H1 (cell line): Measurements from ENCODE around the gene SEC24C. TPM values are rescaled to one million over a fixed set of nuclear protein-coding genes. Genes with fewer than 3 reads are reported as not detected.

ENCODE experiments used
- CTCF ChIA-PET: fragments of 300-600 bp; sonication (Branson Sonifier 250); formaldehyde crosslinking; loops from one replicate; lab custom pipeline; 2021; ENCODE audit not compliant: partially characterized antibody; lab: Charles Lee
- POLR2A ChIA-PET: fragments of 300-600 bp; sonication (Branson Sonifier 250); formaldehyde crosslinking; loops from one replicate; lab custom pipeline; 2021; ENCODE audit warnings: inconsistent platforms; ENCODE audit not compliant: partially characterized antibody; lab: Charles Lee
- DNase-seq, 2 experiments: peaks; one replicate each; pipeline versions ENCODE4 v3.0.0 to v3.0.0-alpha.2; 2010 to 2022; ENCODE audit warnings: low spot score in 2 of 2, low read depth in 1 of 2, mixed read lengths in 1 of 2
- FAIRE-seq: peaks from 2 replicates; lab custom pipeline; 2011; peaks lifted over from hg19 to GRCh38; lab: Jason Lieb, UNC
- H2AFZ ChIP-seq: 2 replicates; pipeline ENCODE4 v1.8.1; 2012; ENCODE audit warnings: low read length, inconsistent platforms
- H2AK5ac ChIP-seq: 2 replicates; pipeline ENCODE4 v1.6.1; 2013; ENCODE audit warnings: low read depth, low read length
- H2BK120ac ChIP-seq: replicated peaks from 2 replicates; pipeline ENCODE3; 2013; ENCODE audit warnings: low read depth, low read length, inconsistent platforms
- H2BK12ac ChIP-seq: 2 replicates; pipeline ENCODE4 v1.6.1; 2013; ENCODE audit warnings: low read depth, low read length
- H2BK15ac ChIP-seq: 2 replicates; pipeline ENCODE4 v1.6.1; 2013; ENCODE audit warnings: low read length
- H2BK20ac ChIP-seq: 2 replicates; pipeline ENCODE4 v1.6.1; 2013; ENCODE audit warnings: low read length
- H2BK5ac ChIP-seq: 2 replicates; pipeline ENCODE4 v1.6.1; 2013; ENCODE audit warnings: low read depth, low read length
- H3K14ac ChIP-seq: 2 replicates; pipeline ENCODE4 v1.6.1; 2013; ENCODE audit warnings: inconsistent platforms; ENCODE audit not compliant: insufficient read length
- H3K18ac ChIP-seq: 2 replicates; pipeline ENCODE4 v1.6.1; 2013; ENCODE audit warnings: low read length; ENCODE audit errors: extremely low read depth
- H3K23ac ChIP-seq: 2 replicates; pipeline ENCODE4 v1.6.1; 2013; ENCODE audit warnings: inconsistent platforms; ENCODE audit not compliant: insufficient read length
- H3K23me2 ChIP-seq: 2 replicates; pipeline ENCODE4 v1.6.1; 2013; ENCODE audit warnings: low read depth, low read length
- H3K27ac ChIP-seq: 2 replicates; pipeline ENCODE4 v1.6.1; 2011; ENCODE audit warnings: low read depth, low read length, inconsistent platforms
- H3K27me3 ChIP-seq, 4 experiments: replicated peaks in 1 of 4; 1 replicate in 1 of 4; 2 replicates in 3 of 4; pipeline versions ENCODE4 v1.6.1 to v1.8.1; 2011 to 2013; ENCODE audit warnings: low read length in 3 of 4, mild to moderate bottlenecking in 3 of 4, inconsistent platforms in 2 of 4, mixed read lengths in 2 of 4, moderate library complexity in 1 of 4; ENCODE audit not compliant: control insufficient read depth in 3 of 4, insufficient read depth in 3 of 4; ENCODE audit errors: extremely low read depth in 1 of 4
- H3K36me3 ChIP-seq, 4 experiments: 2 replicates each; pipeline versions ENCODE4 v1.6.1 to v1.8.1; 2011 to 2013; ENCODE audit warnings: mild to moderate bottlenecking in 4 of 4, low read length in 3 of 4, moderate library complexity in 2 of 4, control low read depth in 1 of 4, inconsistent platforms in 1 of 4; ENCODE audit not compliant: insufficient read depth in 4 of 4, control insufficient read depth in 2 of 4
- H3K4ac ChIP-seq: replicated peaks from 2 replicates; pipeline ENCODE3; 2013; ENCODE audit warnings: low read length, low read depth, mixed read lengths, inconsistent platforms; ENCODE audit not compliant: insufficient read length
- H3K4me1 ChIP-seq, 4 experiments: replicated peaks in 1 of 4; 1 replicate in 1 of 4; 2 replicates in 3 of 4; pipeline versions ENCODE4 v1.6.1 to v1.8.1; 2011 to 2013; ENCODE audit warnings: low read length in 3 of 4, inconsistent platforms in 2 of 4, mixed read lengths in 1 of 4; ENCODE audit not compliant: insufficient read depth in 4 of 4, control insufficient read depth in 3 of 4
- H3K4me2 ChIP-seq, 2 experiments: 2 replicates each; pipeline versions ENCODE4 v1.6.1 to v1.8.1; 2011 to 2013; ENCODE audit warnings: low read depth in 2 of 2, low read length in 2 of 2, control low read depth in 1 of 2, inconsistent platforms in 1 of 2, mild to moderate bottlenecking in 1 of 2; ENCODE audit not compliant: insufficient read depth in 1 of 2
- H3K4me3 ChIP-seq, 4 experiments: fragments of 200-600, 300-600 bp in 1 of 4; sonication (generic), shearing (Covaris generic), sonication (Bioruptor Twin) in 1 of 4; 2 replicates each; pipeline versions ENCODE4 v1.5.1 to v1.8.1; 2011 to 2016; ENCODE audit warnings: low read length in 4 of 4, low read depth in 3 of 4, control low read depth in 2 of 4, inconsistent platforms in 2 of 4, mild to moderate bottlenecking in 2 of 4, mixed read lengths in 1 of 4, moderate library complexity in 1 of 4; ENCODE audit not compliant: insufficient read depth in 2 of 4; ENCODE audit errors: extremely low read depth in 1 of 4
- H3K56ac ChIP-seq: replicated peaks from 2 replicates; pipeline ENCODE3; 2013; ENCODE audit warnings: low read depth, mild to moderate bottlenecking, mixed read lengths, low read length, inconsistent platforms; ENCODE audit not compliant: insufficient read length
- H3K79me1 ChIP-seq: 2 replicates; pipeline ENCODE4 v1.6.1; 2013; ENCODE audit warnings: low read depth, low read length, control low read depth
- H3K79me2 ChIP-seq, 2 experiments: 2 replicates each; pipeline versions ENCODE4 v1.6.1 to v1.8.1; 2012 to 2013; ENCODE audit warnings: low read length in 2 of 2, mild to moderate bottlenecking in 2 of 2, inconsistent platforms in 1 of 2; ENCODE audit not compliant: insufficient read depth in 2 of 2, control insufficient read depth in 1 of 2
- H3K9ac ChIP-seq, 4 experiments: replicated peaks in 1 of 4; 1 replicate in 1 of 4; 2 replicates in 3 of 4; pipeline versions ENCODE4 v1.6.1 to v1.8.1; 2011 to 2013; ENCODE audit warnings: low read depth in 3 of 4, low read length in 3 of 4, control low read depth in 2 of 4, mild to moderate bottlenecking in 2 of 4, moderate library complexity in 2 of 4, inconsistent platforms in 1 of 4; ENCODE audit errors: extremely low read depth in 1 of 4
- H3K9me3 ChIP-seq, 2 experiments: 2 replicates each; pipeline versions ENCODE4 v1.6.1 to v1.8.1; 2012 to 2013; ENCODE audit warnings: mild to moderate bottlenecking in 2 of 2, moderate library complexity in 2 of 2, control low read depth in 1 of 2, inconsistent platforms in 1 of 2, low read depth in 1 of 2, low read length in 1 of 2, mixed read lengths in 1 of 2; ENCODE audit not compliant: insufficient read depth in 2 of 2
- H4K20me1 ChIP-seq, 2 experiments: replicated peaks in 1 of 2; 2 replicates each; pipeline versions ENCODE3 to v1.8.1; 2011 to 2013; ENCODE audit warnings: inconsistent platforms in 2 of 2, low read length in 2 of 2, mild to moderate bottlenecking in 1 of 2; ENCODE audit not compliant: insufficient read depth in 2 of 2, control insufficient read depth in 1 of 2
- H4K5ac ChIP-seq: 2 replicates; pipeline ENCODE4 v1.6.1; 2013; ENCODE audit warnings: low read length, low read depth, mixed read lengths, inconsistent platforms; ENCODE audit not compliant: insufficient read length
- H4K8ac ChIP-seq: 2 replicates; pipeline ENCODE4 v1.8.0; 2013; ENCODE audit warnings: mild to moderate bottlenecking, moderate library complexity, low read length, inconsistent platforms; ENCODE audit not compliant: insufficient read depth; ENCODE audit errors: extremely low read depth
- H4K91ac ChIP-seq: replicated peaks from 2 replicates; pipeline ENCODE3; 2013; ENCODE audit warnings: low read length, mixed read lengths, inconsistent platforms; ENCODE audit not compliant: insufficient read length
- JUND ChIP-seq: IDR thresholded peaks from 2 replicates; pipeline ENCODE4 v1.6.1; 2011; ENCODE audit warnings: mild to moderate bottlenecking, improper control_type of control experiment, low read length
- KDM4A ChIP-seq: IDR thresholded peaks from one replicate; pipeline ENCODE4 v1.7.1; 2012; ENCODE audit warnings: low read depth, mild to moderate bottlenecking, moderate library complexity, low read length, inconsistent platforms; ENCODE audit not compliant: severe bottlenecking
- POLR2A ChIP-seq, 2 experiments: IDR thresholded peaks; 1 replicate in 1 of 2; 2 replicates in 1 of 2; pipeline ENCODE4 v1.6.1; 2011; ENCODE audit warnings: low read depth in 2 of 2, low read length in 2 of 2, mild to moderate bottlenecking in 2 of 2; ENCODE audit errors: control extremely low read depth in 1 of 2
- RNF2 ChIP-seq: fragments of 200-900, 300-1000 bp; sonication (generic); IDR thresholded peaks from 2 replicates; pipeline ENCODE4 v1.7.1; 2016; ENCODE audit warnings: borderline replicate concordance, low read depth, mild to moderate bottlenecking, antibody characterized with exemption, low read length; ENCODE audit not compliant: poor library complexity, severe bottlenecking; ENCODE audit errors: missing control alignments
- SP2 ChIP-seq: IDR thresholded peaks from 2 replicates; pipeline ENCODE4 v1.6.1; 2012; ENCODE audit warnings: mild to moderate bottlenecking, low read length, inconsistent platforms
- TCF12 ChIP-seq: IDR thresholded peaks from 2 replicates; pipeline ENCODE4 v1.6.1; 2011; ENCODE audit warnings: low read depth, mild to moderate bottlenecking, low read length
- WGBS, 2 experiments: shearing (Covaris generic) in 1 of 2; methylation state at CpG; one replicate each; pipeline versions ENCODE4 v1.1.6 to v1.1.7; 2013 to 2015; ENCODE audit warnings: low lambda C conversion rate in 2 of 2, mixed read lengths in 2 of 2, inconsistent platforms in 1 of 2, low coverage in 1 of 2, missing lambda C conversion rate in 1 of 2; ENCODE audit not compliant: insufficient replicate concordance in 2 of 2, insufficient coverage in 1 of 2, insufficient read length in 1 of 2; ENCODE audit errors: extremely low coverage in 1 of 2, missing lambda C conversion rate in 1 of 2; 5-methylcytosine and 5-hydroxymethylcytosine counted together
- polyA plus RNA-seq, 7 experiments: library from polyadenylated mRNA; depleted of rRNA in 3 of 7; stranded (reverse) in 5 of 7; unstranded in 2 of 7; fragments of >200 nt in 5 of 7; fragments of 200-250 nt in 2 of 7; gene quantifications; 1 replicate in 5 of 7; 2 replicates in 1 of 7; 4 replicates in 1 of 7; pipeline versions ENCODE4 v1.2.1 to v1.2.3, GENCODE V29; 2011 to 2013; ENCODE audit warnings: missing spikeins in 2 of 7, mixed read lengths in 2 of 7
- total RNA-seq: library from RNA; stranded (reverse); fragmentation: NEBNext Ultra II Directional; extraction: Animal tissue kit (Norgen Biotek cat#: 25700); gene quantifications from 2 replicates; pipeline ENCODE4 v1.2.1, GENCODE V29; 2021
- TF ChIP-seq, protein P1 (sequence below): IDR thresholded peaks from 2 replicates; pipeline ENCODE4 v1.6.1; 2012; ENCODE audit warnings: inconsistent platforms

The SEC24C gene
- total and polyA plus RNA-seq, 2 of the 8 experiments (the other 6 are each of a cell fraction or from before 2014, with no cell fraction given) = 63.2 to 67.4 TPM

DNA sequence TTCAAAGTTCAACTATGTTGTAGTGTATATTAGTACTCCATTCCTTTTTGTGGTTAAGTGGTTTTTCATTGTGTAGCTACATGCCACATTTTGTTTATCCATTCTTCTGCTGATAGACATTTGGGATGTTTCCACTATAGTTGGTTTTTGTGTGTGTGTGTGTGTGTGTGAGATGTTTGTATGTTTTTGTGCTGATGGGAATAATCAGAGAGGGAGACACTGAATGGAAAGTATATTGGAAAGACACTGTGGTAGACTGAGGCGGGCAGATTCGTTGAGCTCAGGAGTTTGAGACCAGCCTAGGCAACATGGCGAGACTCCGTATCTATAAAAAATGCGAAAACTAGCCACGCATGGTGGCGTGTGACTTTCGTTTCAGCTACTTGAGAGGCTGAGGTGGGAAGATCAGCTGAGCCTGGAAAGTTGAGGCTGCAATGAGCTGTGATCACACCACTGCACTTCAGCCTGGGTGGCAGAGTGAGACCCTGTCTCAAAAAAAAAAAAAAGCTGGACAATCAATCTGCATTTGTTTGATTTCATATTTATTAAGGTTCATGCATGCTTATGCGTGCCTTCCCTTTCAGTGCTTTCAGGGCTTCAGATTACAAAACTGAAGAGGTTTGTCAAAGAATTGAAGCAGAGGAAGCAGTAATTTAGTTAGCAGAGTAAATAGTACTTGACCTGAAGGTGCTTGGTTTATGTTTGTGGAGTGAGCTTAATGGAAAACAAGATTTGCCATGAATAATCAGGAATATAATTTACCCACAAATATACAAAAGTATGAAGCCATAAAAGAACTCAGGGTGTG lies 14.7 kb downstream of the SEC24C start:
- TF ChIP-seq POLR2A (IDR thresholded peaks at IDR 0.05; ENCODE audit: control extremely low read depth in 1 of 2, low read depth in 2 of 2, low read length in 2 of 2) (no peak), KDM4A (no peak), TCF12 (no peak), SP2 (no peak), RNF2 (no peak), JUND (no peak)
- TF ChIP-seq, protein P1, sequence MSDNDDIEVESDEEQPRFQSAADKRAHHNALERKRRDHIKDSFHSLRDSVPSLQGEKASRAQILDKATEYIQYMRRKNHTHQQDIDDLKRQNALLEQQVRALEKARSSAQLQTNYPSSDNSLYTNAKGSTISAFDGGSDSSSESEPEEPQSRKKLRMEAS = no peak
- DNase-seq = no peak
- H3K36me3 ChIP-seq = peaks cover 5 to 35% (median 24%) of the 10 kb centered on the region in 4 experiments; a peak in 7 of 8 replicates
- no peak overlapping the region for H2AFZ ChIP-seq
- H3K56ac ChIP-seq = no peak overlapping the region
- 95% methylated on average over 9 of the region's 9 CpGs; no CpG with 5 or more reads in 1 of the 2 experiments for WGBS, 2 experiments
- H3K14ac ChIP-seq = no peak overlapping the region
- no peak overlapping the region for H2BK15ac ChIP-seq
- H3K18ac ChIP-seq = no peak overlapping the region
- no peaks in the 10 kb centered on the region for H3K4me1 ChIP-seq
- H3K4me2 ChIP-seq = no peak overlapping the region
- H4K5ac ChIP-seq = no peak overlapping the region
- no peak overlapping the region for H2BK12ac ChIP-seq
- H3K27me3 ChIP-seq = no peaks in the 10 kb centered on the region
- CTCF ChIA-PET = interaction anchor here (1.2 to 3.7 kb wide), 2 partner anchors 11 to 15 kb away, joined by 3 to 17 read pairs; a partner anchor contains a TSS
- H3K9me3 ChIP-seq = no peaks in the 10 kb centered on the region
- no peak overlapping the region for H2BK5ac ChIP-seq
- no peak overlapping the region for H3K9ac ChIP-seq
- H2BK20ac ChIP-seq = no peak overlapping the region
- H3K23ac ChIP-seq = no peak overlapping the region
- POLR2A ChIA-PET = interaction anchor here (0.6 to 3.4 kb wide), 5 partner anchors 10 to 1441 kb away, joined by 3 to 20 read pairs (median 6); partner anchors contain the start of gene SEC24C
- no peak overlapping the region for H2AK5ac ChIP-seq
- H3K4ac ChIP-seq = no peak overlapping the region
- H4K20me1 ChIP-seq = no peaks in the 10 kb centered on the region
- H3K27ac ChIP-seq = no peak overlapping the region
- H3K23me2 ChIP-seq = no peaks in the 10 kb centered on the region; the same call in 1 of the 2 replicates
- H3K4me3 ChIP-seq = no peak overlapping the region
- no peak for FAIRE-seq
- H3K79me1 ChIP-seq = 0 out of 2 replicates have a peak, but pooled peaks cover 2% of the 10 kb centered on the region
- H2BK120ac ChIP-seq = no peak overlapping the region
- no peak overlapping the region for H4K91ac ChIP-seq
- H3K79me2 ChIP-seq = no peaks in the 10 kb centered on the region
- H4K8ac ChIP-seq = no peak overlapping the region
